HG03432 (cell line): ENCODE results near the gene CDKN1C.

Experiments
- ATAC-seq: cut with Tn5 transposase; IDR thresholded peaks from one replicate; pipeline ENCODE4 v1.9.1; 2021; ENCODE audit warnings: mild to moderate bottlenecking, moderate library complexity; ENCODE audit not compliant: unreplicated experiment

CDKN1C gene

DNA sequence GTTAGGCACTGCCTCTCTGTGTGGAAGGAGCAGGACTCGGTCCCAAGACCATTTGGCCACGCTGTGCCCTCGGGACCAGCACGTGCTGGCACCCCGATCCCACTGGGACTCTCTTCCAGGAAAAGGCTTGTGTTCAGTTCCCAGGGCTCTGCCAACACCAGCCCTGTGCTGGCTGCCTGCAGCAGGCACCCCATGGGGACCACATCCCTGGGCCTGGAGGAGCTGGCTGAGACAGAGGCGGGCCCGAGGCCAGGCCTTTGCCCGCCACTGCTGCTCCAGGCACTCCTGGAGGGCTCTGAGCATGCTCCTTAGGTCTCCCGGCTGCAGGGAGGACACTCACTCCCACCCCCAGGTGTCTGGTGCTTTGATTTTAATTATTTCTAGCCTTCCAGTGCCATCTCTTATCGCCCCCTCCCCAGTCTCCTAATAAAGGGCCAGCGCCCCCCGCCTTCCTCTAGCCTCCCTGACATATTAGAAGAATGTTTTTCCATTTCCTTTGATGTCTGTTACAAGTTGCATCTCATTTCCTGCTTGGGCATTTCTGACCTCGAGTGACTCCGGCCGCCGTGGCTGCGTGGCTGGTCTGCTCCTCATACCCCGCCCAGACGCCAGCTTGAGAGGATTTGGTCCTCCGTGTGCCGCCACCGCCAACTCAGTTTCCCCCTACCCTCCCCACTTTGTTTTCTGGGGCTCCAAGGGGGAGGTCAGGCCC, 14.4 kb downstream of the CDKN1C start:
- ATAC-seq: no peak

DNA sequence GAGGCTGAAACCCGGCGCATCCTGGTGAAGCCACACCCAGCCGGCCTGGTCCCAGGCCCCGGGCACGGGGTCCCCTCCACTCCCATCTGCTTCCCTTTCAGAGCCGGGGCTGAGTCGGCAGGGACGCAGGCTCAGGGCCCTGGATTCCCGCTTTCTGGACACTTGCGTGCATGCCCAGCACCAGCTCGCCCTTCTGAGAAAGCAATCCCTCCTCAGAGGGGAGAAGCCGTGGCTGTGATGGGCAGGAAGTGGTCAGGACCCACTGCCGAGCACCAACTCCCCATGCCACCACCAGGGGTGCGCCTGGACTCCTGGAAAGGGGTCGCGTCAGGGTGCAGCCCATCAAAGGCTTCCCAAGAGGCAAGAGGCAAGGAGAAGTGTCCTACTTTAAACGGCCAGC, 15.1 kb downstream of the CDKN1C start:
- ATAC-seq: no peak

DNA sequence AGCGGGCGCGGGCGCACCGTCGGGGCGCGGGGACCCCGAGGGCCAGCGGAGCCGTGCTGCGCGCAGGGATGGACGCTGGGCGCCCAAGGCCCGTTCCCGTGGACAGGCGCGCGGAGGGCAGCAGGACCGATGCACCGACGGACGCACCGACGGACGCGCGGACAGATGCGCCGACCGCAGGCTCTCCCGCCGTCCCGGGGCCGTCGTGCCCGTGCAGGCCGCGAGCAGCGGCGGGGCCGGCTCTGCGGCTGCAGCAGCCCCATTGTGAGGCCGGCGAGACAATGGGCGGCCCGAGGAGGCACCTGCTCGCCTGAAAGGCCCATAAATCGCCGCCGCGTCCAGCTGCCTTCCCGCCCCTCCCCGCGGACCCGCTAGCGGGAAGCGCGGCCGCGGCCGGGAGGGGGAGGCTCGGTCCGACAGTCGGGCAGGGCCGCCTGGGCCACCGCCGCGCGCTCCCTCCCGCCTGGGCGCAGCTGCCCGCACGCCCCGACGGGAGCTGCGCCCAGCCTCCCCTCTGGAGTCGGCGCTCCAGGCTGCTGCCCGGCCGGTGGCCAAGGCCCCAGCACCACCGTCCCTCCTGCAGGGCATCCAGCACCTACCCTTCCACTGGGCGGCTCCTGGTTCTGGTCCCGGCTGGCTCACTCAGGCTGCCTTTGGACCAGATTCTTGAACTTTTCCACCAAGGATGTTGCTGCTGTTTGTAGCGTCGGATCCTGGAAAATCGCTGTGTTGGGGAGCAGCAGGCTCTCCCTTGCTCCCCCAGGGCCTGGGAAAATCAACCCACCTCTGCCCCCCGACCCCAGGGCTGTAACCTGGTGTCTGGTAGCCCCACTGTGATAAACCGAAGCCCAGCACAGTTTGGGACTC, 15.8 kb downstream of the CDKN1C start:
- ATAC-seq: no peak

DNA sequence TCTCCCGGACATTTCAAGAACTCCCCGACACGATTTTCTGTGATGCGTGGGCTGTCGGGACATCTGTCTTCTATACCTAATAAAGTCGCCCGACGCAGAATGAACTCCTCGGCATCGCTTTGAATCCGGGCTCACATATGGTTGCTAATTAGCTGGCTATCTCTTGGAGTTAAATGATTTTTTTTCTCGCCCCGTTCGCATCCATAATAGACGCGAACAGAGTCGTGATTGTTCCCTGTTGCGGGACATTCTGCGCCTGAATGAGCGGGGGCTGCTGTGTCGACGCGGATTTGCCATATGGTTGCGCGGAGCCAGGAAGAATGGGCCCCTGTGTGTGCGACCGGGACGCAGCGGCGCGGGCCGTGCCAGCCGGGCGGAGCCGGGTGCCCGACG, 16.4 kb downstream of the CDKN1C start:
- no peak for ATAC-seq

DNA sequence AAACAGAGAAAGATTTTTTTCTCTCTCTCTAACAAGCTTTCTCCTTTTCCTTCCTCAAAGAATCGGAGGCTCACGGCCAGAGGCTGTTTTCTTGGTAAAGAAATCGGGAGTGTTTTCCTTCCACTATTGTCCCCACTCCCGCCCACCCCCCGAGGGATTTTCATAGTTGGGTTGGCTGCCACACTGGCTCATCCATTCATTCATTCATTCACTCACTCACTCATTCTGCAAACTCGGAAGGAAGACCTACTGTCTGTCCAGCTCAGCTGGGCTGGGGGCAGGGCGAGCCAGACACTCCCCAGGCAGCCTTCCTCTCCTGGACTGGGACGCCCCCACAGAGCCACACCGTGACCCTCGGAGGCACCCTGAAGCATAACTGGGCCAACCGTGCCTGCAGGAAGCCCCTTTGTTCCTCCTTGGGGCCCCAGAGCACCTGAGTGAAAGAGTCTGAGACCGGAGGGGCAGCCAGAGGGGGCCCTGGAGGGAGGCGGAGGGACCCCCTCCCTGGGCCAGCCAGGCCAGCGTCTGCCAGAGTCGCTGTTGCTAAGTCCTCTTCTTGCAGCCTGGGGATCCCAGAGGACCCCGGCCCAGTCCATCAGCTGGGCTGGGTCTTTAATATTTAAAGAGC, 17.0 kb downstream of the CDKN1C start:
- ATAC-seq: no peak

DNA sequence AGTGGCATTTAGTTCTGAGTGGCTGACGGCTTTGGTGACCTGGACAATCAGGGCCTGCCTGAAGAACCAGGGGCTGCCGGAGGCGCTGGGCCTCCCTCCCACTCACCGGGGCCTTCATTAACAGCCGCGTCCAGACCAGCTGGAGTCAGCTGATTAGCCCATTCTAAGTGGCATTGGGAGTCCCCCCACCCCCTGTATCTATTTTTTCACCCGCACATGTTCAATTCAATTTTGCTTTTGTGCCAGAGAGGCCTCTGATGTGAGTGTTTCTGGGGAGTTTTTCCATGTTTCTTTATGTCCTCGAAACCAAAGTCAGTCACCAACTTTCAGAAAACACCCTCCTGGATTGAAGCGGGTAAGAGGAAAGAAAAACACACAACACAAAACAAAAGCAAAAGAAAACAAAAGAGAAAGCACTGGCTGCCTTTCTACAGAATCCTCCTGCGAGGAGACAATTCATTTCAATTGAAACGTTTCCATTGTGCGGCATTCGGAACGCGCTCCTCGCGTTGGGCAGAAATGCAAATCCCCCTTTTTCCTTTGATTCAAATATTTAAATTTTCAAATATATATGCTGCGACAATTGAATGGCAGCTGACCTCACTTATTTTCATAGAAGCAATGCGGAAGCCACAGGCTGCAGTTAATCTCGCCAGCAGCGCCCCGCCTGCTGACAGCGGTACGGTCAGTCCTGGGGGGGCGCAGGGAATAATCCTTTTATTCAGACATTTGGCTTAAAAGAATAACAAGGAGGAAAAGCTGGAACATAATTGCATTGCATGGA, 17.7 kb downstream of the CDKN1C start:
- no peak for ATAC-seq

DNA sequence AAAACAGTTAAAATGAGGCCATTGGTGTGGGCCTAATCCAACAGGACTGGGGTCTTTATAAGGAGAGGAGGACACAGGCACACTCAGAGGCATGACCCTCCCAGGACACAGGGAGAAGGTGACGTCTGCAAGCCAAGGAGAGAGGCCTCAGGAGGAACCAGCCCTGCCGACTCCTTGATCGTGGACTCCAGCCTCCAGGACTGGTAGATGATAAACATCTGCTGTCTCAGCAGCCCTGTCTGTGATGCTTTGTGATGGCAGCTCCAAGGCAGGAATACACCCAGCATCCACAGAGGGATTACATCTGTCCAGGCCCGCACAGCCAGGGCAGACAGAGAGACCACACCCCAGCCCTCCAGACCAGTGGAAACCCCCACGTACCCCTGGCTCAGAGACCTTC, 18.4 kb downstream of the CDKN1C start:
- ATAC-seq: no peak

DNA sequence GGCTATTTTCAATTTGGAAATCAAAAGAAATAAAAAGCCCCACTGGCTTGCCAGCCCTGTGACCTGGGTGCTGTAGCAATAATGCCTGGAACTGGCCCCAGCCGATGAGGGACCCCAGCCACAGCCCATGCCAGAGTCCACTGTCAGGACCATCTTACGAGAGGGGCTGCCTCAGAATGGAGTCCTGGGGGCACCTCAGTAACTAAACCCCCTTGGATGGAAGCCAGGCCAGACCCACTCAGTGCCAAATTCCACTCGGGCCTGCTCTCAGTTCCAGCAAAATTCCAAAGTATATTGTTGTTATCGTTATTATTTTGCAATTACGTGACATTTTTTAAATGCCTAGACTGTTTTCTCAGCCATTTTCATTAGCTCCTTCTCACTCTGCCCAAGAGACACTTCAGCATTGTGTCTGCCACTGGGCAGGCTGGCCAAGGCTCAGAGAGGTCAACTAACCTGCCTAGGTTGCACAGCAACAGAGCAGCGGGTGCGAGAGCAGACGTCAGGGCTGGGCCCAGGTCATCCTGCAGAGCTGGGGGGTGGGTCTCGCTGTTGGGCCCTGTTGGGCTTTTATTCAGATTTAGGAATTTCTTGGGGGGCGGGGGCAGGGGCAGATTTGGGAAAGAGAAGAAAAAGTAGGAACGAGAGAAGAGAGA, 19.5 kb downstream of the CDKN1C start:
- ATAC-seq: no peak

DNA sequence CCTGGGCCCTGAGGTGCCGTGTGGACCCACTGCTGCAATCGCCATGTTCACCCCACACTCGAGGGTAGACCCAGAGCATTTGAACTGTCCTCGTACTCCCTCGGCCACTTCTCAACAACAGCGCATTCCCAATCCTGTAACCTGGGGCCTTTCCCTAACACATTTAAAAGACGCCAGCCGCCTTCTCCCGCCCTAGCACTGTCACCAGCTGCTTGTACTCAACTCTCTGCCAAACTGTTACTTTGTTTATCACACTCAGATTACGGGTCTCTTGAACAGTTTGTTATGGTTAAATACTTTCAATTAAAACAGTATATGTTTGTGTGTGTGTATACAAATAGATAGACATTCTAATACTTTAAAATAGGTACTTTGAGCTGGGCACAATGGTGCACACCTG, 20.7 kb downstream of the CDKN1C start:
- ATAC-seq: no peak

DNA sequence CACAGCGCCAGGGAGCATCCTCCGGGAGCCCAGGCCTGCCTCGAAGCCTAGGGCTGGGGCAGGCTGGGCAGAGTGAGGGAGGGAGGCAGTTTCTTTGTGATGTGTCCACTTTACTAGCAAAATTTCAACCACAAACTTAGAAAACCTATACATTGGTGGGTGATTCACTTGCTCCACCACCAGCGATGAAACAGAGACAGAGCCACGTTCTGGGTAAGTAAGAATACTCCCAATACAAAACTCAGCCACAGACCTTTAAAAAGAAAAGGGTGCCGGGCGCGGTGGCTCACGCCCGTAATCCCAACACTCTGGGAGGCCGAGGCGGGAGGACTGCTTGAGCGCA, 22.3 kb downstream of the CDKN1C start:
- ATAC-seq: no peak

DNA sequence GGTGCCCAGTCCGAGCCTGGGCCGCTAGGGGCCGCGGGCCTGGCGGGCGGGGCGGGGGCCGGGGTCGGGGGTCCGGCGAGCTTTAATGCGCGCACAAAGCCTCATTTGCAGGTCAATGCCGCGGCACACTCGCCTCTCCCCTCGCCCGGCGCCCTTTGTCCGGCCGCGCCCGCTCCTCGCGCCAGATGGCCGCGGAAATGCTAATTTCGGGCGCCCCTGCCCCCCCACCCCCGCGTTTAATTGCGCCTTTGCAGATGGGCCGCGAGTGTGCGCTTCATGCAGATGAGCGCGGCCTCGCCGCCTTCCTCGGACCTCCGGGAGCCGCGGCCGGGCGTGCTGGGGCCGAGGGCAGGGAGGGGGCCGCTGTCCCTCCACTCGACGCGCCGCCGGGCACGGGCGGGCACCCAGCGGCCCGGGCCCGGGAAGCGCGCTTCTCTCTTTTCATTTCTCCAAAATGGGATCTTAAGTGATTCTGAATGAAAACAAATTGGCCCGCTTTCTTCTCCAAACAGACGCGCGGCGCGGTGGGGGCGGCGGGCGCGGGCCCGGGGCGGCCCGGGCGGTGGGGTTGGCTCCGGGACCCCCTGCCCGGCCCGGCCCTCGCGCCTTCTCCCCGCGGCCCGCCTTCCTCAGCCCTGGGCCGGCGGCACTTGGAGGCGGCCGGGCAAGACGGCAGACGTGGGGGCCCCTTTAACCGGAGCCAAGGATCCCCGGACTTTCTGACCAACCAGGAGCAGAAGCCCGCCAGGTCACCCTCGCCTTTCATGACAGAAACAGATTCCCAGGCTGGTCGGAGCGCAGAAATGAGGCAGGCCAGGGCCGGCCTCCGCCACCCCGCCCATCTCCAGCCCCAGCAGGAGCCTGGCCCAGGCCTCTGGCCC, 22.9 kb downstream of the CDKN1C start:
- ATAC-seq: no peak

DNA sequence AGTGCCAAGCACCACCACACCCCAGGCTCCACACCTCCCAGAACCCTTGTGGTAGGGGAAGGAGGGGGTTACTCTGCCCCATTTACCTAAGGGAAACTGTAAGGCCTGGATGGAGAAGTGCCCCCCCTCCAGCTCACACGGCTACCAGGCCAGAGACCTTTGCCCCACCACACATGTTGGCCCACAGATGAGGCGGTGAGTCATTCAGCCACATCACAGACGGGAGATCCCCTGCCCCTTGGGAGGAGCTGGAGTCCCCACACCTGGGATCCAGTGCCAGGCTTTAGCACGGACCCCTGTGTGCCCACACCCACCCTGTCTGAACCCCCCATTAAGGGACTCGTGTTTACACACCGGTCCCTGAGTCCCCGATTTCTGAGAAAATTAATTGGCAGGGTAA, 24.9 kb downstream of the CDKN1C start:
- peak; percentile 69 for ATAC-seq

DNA sequence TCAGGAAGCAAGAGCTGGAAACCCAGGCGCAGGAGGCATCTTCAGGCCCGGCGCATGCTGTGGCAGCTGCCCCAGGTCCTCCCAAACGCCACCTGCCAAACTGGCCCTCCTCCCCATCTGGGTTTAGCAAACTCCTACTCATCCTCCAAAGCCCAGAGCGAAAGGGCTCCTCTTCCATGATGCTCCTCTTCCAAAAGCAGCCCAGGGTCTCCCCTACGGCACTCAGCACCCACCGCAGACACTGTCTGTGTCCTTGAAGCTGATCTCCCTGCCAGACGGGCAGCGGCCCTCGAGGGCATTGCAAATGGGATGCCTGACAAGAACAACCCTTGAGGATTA, 25.9 kb downstream of the CDKN1C start:
- no peak for ATAC-seq

DNA sequence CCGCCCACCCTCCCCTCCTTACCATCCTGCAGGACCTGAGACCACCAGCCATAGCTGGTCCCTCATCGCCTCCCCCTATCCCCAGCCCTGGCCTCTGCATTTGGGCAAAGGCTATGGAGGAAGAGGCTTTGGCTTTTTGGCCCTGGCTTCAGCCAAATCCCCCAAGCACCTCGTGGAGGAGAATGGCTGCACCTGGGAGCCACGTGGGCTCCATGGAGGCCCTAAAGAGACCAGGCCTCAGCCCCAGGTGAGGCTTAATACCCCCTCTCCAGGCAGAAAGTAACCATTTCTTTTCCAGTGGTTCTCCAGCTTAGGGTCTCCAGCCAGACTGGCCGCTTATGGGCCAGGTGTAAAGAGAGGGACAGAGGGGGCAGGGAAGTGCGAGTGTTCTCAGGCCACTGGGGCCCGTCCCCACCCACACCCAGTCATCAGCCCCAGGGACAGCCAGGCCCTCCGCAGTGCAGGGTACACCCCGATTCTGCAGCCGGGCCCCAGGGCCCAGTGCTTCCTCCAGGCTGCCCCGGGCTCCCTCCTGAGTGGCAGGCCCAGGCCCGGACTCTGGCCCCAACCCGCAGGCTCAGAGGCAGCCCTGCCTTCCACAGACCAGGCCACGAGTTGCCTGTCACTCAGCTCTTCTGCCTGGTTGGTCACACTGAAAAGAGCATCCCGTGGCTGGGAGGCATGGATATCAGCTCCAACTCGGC, 26.4 kb downstream of the CDKN1C start:
- ATAC-seq: no peak

DNA sequence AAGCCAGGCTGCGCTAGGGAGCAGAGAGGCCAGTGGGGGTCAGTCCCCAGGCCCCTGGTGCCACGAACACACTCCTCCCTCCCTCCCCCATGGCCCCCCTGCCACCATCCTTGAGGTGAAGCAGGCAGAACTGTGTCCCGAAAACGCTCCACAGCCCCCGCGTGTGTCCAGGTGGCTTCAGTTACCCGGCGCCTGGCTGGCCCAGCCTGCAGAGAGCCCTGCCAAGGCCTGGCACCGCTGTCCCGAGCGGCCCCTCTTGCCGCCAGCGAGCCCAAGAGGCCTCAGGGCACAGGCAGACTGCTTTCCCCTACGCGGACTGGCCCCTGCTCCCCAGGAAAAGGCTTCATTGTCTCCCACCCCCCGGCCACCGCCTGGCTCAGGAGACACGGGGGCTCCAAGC, 27.7 kb downstream of the CDKN1C start:
- ATAC-seq: no peak

DNA sequence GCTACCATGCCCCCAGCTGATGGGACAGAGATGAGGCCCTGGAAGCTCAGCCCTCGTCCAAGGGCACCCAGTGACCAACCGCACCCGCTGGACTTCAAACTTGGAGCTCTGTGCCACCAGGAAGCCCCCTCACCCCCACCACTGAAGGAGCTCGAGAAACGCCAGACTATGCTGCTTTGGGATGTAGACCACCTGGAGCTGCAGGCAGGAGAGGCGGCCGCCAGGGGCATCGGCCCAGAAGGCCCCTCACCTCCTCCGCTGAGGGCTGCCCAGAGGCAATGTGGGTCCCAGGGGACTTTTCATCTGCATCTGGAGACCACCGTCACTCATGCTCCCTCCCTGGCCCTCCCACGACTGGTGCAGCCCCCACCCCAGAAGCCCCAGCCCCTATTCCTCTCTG, 28.3 kb downstream of the CDKN1C start:
- ATAC-seq: no peak

DNA sequence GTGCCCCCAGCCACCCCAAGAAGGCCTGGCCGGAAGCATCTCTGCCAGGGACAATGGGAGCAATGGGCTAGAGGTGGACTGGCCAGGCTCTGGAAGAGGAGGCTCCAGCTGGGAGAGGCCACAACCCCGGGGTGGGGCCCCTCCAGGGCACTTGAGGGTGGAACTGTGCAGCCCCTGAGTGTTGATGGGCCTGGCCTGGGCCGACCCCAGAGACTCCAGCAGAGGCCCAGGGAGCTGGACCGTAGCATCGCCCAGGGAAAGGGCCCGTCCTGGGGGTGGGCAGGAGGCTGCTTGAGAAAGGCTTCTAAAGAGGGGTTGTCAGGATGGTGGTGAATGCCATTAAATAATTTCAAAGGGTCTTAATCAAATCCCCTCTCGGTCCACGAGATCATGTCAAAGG, 30.4 kb downstream of the CDKN1C start:
- ATAC-seq: no peak

DNA sequence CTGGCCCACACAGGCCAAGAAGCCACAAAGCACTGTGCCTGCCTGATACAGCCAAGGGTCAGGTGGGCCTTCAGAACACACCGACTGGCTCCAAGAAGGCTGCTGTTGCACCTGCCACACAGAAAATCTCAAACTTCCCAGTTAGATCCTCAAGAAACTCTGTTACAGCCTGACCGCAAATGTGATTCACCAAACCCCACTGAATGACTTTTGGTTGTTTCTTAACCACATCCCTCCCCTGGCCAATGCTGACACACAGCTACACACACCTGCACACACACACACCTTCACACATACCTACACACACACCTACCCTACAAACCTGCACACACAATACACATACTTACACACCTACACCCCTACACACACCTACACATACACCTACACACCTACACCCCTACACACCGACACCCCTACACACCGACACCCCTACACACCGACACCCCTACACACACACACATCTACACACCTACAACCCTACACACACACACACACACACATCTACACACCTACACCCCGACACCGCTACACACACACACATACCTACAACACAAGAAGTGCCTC, 31.5 kb downstream of the CDKN1C start:
- no peak for ATAC-seq

DNA sequence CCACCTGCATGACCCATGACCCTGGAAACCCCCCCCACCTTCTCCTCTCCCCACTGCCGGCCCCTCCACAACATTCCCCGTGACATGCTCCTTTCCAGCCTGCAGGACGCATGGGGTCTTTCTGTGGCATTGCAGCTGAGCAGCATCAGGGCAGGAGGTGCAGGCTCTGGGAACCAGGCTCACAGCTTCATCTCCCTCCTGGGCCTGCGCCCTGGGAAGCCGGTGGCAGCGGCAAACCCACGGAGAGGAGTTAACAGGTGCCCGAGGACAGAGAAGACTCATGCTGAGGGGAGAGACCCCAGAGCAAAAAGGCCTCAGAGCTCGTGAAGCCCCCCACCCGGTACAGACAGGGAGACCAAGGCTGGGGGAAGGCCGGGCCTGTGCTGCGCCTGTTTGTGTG, 32.2 kb downstream of the CDKN1C start:
- ATAC-seq: no peak
